GM11168 (cell line): ENCODE results near the gene TAOK3.

Source experiments
- in situ Hi-C: fragments of 300-500 bp; cut with MboI; formaldehyde crosslinking; loops from one replicate; pipeline ENCODE4 v1.12.0; 2022; ENCODE audit warnings: low sequenced_read_pairs; ENCODE audit not compliant: unreplicated experiment

Gene TAOK3

GRCh38 chr12:118107694-118108093, 265.0 kb downstream of the TAOK3 start:
- in situ Hi-C loops, result no loop called here

DNA sequence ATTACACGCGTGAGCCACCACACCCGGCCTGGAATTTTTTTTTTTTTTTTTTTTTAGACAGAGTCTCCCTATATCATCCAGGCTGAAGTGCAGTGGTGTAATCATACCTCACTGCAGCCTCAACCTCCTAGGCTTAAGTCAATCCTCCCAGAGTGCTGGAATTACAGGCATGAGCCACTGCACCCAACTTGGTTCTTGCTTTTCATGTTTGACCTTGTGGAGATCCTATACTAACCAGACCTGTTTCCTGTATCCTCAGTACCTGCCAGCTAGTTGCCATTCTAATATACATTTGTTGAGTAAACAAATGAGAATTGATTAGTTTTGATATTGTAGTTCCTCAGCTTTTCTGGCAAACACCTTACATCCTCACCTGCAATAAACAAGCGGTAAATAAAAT, 265.7 kb downstream of the TAOK3 start:
- in situ Hi-C loops, result no loop called here

GRCh38 chr12:118103601-118104382, 268.9 kb downstream of the TAOK3 start, which contains the start of gene VSIG10:
TSS of gene VSIG10 (minus strand) at chr12:118104011. CDS start at chr12:118103671, 340 bp downstream.
- in situ Hi-C loops, result no loop called here

- in situ Hi-C loops, result no loop called here
These were observed 269.5 kb downstream of the TAOK3 start for GRCh38 chr12:118103201-118103600.

DNA sequence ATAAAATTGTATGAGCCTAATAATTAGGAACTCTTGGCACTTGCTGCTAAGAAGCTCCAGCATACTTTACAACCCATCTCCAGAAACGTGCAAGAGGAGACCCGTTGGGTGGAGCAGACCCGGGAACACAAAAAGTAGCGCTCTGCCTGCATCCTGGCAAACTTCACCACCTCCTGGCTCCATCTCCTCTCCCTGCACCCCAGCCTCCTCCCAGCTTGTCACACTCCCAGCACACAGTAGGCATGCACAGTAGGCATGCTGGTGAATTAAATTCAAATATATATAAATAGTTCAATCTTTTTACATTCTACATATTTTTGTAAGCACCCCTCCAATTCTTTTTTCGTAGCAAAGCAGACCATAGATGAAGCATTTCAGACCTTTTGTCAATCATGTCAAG, 270.1 kb downstream of the TAOK3 start:
- in situ Hi-C loops, result no loop called here

DNA sequence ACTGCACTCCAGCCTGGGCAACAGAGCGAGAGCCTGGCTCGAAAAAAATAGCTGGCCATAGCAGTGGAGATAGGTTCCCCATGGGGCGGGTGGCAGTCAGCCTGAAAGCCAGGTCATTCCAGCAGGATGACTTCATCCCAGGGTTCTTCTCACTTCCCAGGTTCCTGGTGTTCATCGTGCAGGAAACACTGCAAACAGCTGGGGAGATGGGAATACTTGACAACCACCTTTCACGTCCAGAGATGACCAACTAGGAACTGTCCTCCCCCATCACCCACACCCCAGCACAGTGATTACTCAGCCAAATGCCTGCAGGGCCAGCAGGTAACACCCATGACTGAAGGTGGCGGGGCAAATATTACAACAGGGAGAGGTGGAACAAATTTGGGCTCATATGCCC, 270.6 kb downstream of the TAOK3 start:
- in situ Hi-C loops, result no loop called here

DNA sequence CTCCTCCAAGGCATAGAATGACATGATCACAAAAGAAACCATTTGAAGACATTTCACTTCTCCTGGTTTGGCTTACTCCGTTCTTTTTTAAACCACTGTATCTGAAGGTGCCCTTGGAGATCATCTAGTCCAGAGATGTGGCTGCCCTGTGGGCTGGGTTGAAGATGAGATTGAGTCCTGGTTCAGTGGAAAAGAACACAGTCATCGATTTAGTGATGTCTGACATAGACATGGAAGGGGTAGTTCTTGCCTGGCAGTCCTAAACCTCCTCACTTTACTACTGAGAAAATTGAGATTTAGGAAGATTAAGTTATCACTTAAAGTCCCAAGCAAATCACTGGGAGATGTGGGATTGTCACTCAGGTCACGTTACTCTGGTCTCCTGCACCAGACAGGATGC, 271.7 kb downstream of the TAOK3 start:
- in situ Hi-C loops, result no loop called here
